ENCODE results near the gene FAM98C. TPM values are rescaled to one million over a fixed set of nuclear protein-coding genes. Genes with fewer than 3 reads are reported as not detected.

FAM98C gene
- total RNA-seq, 1 donor from 2014 or later: 23.8 TPM

GRCh38 chr19:38377052-38377451 is 25.8 kb upstream of the FAM98C start:
- no peak for DNase-seq (ENCODE audit: low spot score)

- no peak for DNase-seq (ENCODE audit: low spot score)
Observed at GRCh38 chr19:38378866-38379265, 24.0 kb upstream of the FAM98C start.

- no peak for DNase-seq (ENCODE audit: low spot score)
Observed at GRCh38 chr19:38381138-38381537, 21.8 kb upstream of the FAM98C start.

GRCh38 chr19:38383184-38383583 is 19.7 kb upstream of the FAM98C start:
- no peak for DNase-seq (ENCODE audit: low spot score)

GRCh38 chr19:38383743-38384142 is 19.1 kb upstream of the FAM98C start:
- no peak for DNase-seq (ENCODE audit: low spot score)

- no peak for DNase-seq (ENCODE audit: low spot score)
Observed at GRCh38 chr19:38384209-38385027, 18.5 kb upstream of the FAM98C start.

GRCh38 chr19:38385057-38385803 is 17.7 kb upstream of the FAM98C start:
- no peak for DNase-seq (ENCODE audit: low spot score)

GRCh38 chr19:38385804-38386257 is 17.1 kb upstream of the FAM98C start:
- DNase-seq (ENCODE audit: low spot score): no peak

- DNase-seq (ENCODE audit: low spot score): no peak
Observed at GRCh38 chr19:38386300-38386970, 16.5 kb upstream of the FAM98C start.

- DNase-seq (ENCODE audit: low spot score): no peak
Observed at GRCh38 chr19:38386971-38387549, 15.8 kb upstream of the FAM98C start.

- DNase-seq (ENCODE audit: low spot score): peak; percentile 89
Observed at GRCh38 chr19:38387550-38388348, 15.1 kb upstream of the FAM98C start, which contains the start of gene GGN. TSS of gene GGN (minus strand) at chr19:38388034. CDS start at chr19:38387261, 773 bp downstream.

- DNase-seq (ENCODE audit: low spot score): no peak
Observed at GRCh38 chr19:38388349-38389100, 14.4 kb upstream of the FAM98C start, which contains the start of gene SPRED3. TSS of gene SPRED3 (plus strand) at chr19:38388697. CDS start at chr19:38390303, 1,606 bp downstream.

GRCh38 chr19:38389101-38389925 is 13.6 kb upstream of the FAM98C start:
- DNase-seq (ENCODE audit: low spot score): no peak

- DNase-seq (ENCODE audit: low spot score): no peak
Observed at GRCh38 chr19:38389957-38390924, 12.7 kb upstream of the FAM98C start.

GRCh38 chr19:38391911-38392464 is 10.9 kb upstream of the FAM98C start:
- no peak for DNase-seq (ENCODE audit: low spot score)

GRCh38 chr19:38392707-38393308 is 10.1 kb upstream of the FAM98C start:
- no peak for DNase-seq (ENCODE audit: low spot score)

GRCh38 chr19:38394488-38394887 is 8.4 kb upstream of the FAM98C start:
- no peak for DNase-seq (ENCODE audit: low spot score)
